Prostate gland (tissue), 2 donors: ENCODE data around the gene YPEL3. TPM values are rescaled to one million over a fixed set of nuclear protein-coding genes. Genes with fewer than 3 reads are reported as not detected.

Experiments used
- DNase-seq: peaks from one replicate; pipeline ENCODE4 v3.0.0-alpha.2; 2019; ENCODE audit warnings: low spot score
- H3K27ac ChIP-seq, 2 donors: fragments of 200-600 bp; sonication (generic); 2 replicates each; pipeline ENCODE4 v1.5.1; 2017 to 2019
- H3K27me3 ChIP-seq: fragments of 200-600 bp; sonication (generic); replicated peaks from 2 replicates; pipeline ENCODE4 v1.5.1; 2019; ENCODE audit not compliant: insufficient read depth
- H3K36me3 ChIP-seq, 2 donors: fragments of 200-600 bp; sonication (generic); 1 replicate in 1 of 2; 2 replicates in 1 of 2; pipeline versions ENCODE4 v1.5.1 to v1.8.1; 2017 to 2019
- H3K4me1 ChIP-seq: fragments of 200-600 bp; sonication (generic); replicated peaks from 2 replicates; pipeline ENCODE4 v1.5.1; 2019
- H3K4me3 ChIP-seq, 2 donors: fragments of 200-600 bp; sonication (generic); 2 replicates each; pipeline ENCODE4 v1.5.1; 2017 to 2019
- H3K9me3 ChIP-seq: fragments of 200-600 bp; sonication (generic); 2 replicates; pipeline ENCODE4 v1.5.1; 2017
- POLR2A ChIP-seq: fragments of 450-650 bp; IDR thresholded peaks from one replicate; pipeline ENCODE4 v1.6.1; 2016; ENCODE audit warnings: antibody characterized with exemption, mild to moderate bottlenecking
- POLR2AphosphoS5 ChIP-seq: sonication (generic); formaldehyde crosslinking; IDR thresholded peaks from one replicate; pipeline ENCODE4 v1.6.1; 2017; ENCODE audit warnings: antibody characterized with exemption
- WGBS: methylation state at CpG from one replicate; pipeline ENCODE4 v1.1.5; 2018; 5-methylcytosine and 5-hydroxymethylcytosine counted together
- intact Hi-C: fragments of 100-400 bp; cut with DNase I; formaldehyde crosslinking; loops from one replicate; pipeline ENCODE4 v1.14.2; 2022
- total RNA-seq, 2 donors: library from RNA; depleted of rRNA; stranded (reverse); fragments of >200 nt; gene quantifications; one replicate each; pipeline ENCODE4 v1.1.0, GENCODE V29; 2016
- TF ChIP-seq, protein P1 (sequence below), 4 experiments: fragments of 200-600 bp in 2 of 4; fragments of 450-650 bp in 2 of 4; sonication (generic) in 2 of 4; IDR thresholded peaks; 1 replicate in 3 of 4; 2 replicates in 1 of 4; pipeline ENCODE4 v1.5.1; 2016 to 2019; ENCODE audit warnings: antibody characterized with exemption in 4 of 4, mild to moderate bottlenecking in 2 of 4, moderate library complexity in 2 of 4

Gene YPEL3
- total RNA-seq, 2 donors from 2014 or later, result 150 to 164 TPM

DNA sequence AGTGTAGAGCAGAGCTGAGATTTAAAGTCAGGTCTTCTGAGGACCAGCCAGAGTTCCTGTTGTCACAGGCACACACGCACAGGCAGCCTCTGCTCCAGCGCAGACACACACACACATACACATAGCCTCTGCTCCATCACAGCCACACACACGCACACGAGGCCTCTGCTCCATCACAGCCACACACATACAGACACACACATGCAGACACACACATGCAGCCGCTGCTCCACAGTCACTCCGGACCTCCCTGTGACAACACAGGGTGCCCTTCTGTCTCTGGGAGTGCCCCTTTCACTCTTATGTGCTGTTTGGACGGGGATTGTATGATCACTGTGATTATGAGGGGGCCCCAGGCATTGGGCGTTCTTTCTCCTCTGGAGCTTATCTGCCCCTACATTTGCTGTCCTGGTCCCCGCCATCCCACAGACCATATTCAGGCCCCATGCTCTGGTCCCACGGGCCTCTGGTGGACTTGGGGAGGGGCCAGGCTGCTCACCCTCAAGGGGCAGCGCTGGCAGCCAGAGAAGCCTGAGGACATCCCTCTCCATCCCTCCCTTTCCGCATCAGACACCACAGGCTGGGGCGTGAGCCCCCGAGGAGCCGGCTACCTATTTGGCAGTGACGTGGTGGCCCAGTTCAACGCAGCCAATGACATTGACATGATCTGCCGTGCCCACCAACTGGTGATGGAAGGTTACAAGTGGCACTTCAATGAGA is 11.8 kb downstream of the YPEL3 start:
- no peak for DNase-seq
- Histone ChIP-seq H3K27me3 (no peaks in the 10 kb centered on the region), H3K9me3 (no peaks in the 10 kb centered on the region), H3K27ac (no peak overlapping the region), H3K4me1 (no peaks in the 10 kb centered on the region), H3K4me3 (no peak overlapping the region), H3K36me3 (peaks cover 0 to 34% of the 10 kb centered on the region in 2 donors)
- TF ChIP-seq, protein P1, sequence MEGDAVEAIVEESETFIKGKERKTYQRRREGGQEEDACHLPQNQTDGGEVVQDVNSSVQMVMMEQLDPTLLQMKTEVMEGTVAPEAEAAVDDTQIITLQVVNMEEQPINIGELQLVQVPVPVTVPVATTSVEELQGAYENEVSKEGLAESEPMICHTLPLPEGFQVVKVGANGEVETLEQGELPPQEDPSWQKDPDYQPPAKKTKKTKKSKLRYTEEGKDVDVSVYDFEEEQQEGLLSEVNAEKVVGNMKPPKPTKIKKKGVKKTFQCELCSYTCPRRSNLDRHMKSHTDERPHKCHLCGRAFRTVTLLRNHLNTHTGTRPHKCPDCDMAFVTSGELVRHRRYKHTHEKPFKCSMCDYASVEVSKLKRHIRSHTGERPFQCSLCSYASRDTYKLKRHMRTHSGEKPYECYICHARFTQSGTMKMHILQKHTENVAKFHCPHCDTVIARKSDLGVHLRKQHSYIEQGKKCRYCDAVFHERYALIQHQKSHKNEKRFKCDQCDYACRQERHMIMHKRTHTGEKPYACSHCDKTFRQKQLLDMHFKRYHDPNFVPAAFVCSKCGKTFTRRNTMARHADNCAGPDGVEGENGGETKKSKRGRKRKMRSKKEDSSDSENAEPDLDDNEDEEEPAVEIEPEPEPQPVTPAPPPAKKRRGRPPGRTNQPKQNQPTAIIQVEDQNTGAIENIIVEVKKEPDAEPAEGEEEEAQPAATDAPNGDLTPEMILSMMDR (IDR thresholded peaks at IDR 0.05), result no peak
- no peak for TF ChIP-seq POLR2A
- TF ChIP-seq POLR2AphosphoS5, result no peak
- intact Hi-C loops, result no loop called here
- WGBS, result 84% methylated on average over 15 of the region's 18 CpGs

DNA sequence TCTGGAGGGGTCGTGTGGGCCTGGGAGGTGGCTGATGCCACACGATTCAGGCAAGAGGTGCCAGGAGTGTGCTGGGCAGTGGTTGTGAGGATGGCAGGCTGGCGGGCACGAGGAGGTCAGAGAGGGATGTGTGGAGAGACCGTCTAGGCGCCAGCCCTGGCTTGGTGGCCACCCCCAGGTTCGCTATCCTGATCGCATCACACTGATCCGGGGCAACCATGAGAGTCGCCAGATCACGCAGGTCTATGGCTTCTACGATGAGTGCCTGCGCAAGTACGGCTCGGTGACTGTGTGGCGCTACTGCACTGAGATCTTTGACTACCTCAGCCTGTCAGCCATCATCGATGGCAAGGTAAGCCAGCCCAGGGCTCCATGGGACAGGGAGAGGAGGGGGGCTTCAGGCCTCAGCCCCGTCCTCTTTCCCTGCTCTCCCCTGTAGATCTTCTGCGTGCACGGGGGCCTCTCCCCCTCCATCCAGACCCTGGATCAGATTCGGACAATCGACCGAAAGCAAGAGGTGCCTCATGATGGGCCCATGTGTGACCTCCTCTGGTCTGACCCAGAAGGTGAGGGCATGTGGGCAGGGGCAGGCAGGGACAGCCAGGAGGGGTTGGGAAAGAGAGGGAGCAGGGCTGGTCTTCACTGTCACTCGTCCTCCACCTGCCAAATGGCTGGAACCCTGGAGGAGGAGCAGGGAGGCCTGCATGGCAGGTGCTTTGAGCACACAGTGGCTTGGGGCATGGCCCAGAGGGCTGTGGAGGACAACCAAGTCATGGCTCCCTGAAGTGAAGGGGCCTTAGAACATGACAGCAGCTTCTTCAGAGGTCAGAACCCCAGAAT is 12.6 kb downstream of the YPEL3 start:
- TF ChIP-seq POLR2AphosphoS5 (no peak), POLR2A (no peak)
- TF ChIP-seq, protein P1 (IDR thresholded peaks at IDR 0.05), result no peak
- H3K27me3 ChIP-seq, result no peaks in the 10 kb centered on the region
- H3K4me3 ChIP-seq, result no peak overlapping the region
- peaks cover 0 to 34% of the 10 kb centered on the region in 2 donors for H3K36me3 ChIP-seq
- H3K4me1 ChIP-seq, result no peaks in the 10 kb centered on the region
- intact Hi-C loops, result no loop called here
- no peak overlapping the region for H3K27ac ChIP-seq
- WGBS, result 89% methylated on average over 24 of the region's 24 CpGs
- no peaks in the 10 kb centered on the region for H3K9me3 ChIP-seq
- DNase-seq, result no peak

DNA sequence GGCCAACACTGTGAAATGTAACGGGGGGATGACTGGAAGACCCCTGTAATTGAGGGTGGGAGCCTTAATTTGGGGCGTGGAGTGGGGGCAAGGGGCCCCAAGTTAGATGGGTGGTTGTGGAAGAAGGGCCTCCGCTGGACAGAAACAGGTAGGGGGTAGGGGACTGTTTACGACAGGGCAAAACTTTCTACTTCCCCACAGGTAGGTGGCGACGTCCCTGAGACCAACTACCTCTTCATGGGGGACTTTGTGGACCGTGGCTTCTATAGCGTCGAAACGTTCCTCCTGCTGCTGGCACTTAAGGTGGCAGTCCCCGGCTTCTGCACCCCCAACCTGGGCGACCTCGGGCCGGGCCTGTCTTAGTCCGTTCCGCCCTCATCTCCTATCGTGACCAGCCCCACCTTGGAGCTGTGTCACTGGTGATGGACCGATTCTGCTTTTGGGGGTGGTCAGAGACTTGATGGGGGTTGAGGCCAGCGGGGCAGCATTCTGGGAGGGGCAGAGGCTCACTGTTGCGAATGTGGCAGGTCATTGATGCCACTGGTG is 13.4 kb downstream of the YPEL3 start:
- H3K4me3 ChIP-seq, result no peak overlapping the region
- H3K4me1 ChIP-seq, result no peaks in the 10 kb centered on the region
- H3K27ac ChIP-seq, result no peak overlapping the region
- H3K9me3 ChIP-seq, result no peaks in the 10 kb centered on the region
- TF ChIP-seq, protein P1 (IDR thresholded peaks at IDR 0.05), result no peak
- TF ChIP-seq POLR2A (no peak), POLR2AphosphoS5 (no peak)
- WGBS, result 86% methylated on average over 20 of the region's 20 CpGs
- intact Hi-C loops, result no loop called here
- peaks cover 0 to 34% of the 10 kb centered on the region in 2 donors for H3K36me3 ChIP-seq
- DNase-seq, result no peak
- H3K27me3 ChIP-seq, result no peaks in the 10 kb centered on the region

DNA sequence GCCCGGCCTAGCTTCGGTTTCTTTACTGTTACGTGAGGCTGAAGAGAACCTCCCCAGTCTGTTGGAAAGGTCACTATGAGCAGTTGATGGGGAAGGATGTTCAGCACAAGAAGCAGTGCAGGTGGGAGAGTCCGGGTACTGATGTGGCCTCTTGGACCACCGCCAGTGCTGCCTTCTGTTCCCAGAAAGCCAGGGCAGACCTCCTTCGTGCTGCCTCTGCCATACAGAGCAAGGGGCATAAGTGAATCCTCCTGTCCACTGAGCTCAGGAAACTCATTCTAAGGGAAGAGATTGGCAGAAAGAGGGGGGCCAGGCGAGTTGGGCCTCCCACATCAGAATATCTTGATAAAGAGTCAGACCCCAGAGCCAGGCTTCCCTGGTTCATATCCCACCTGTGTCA is 16.5 kb downstream of the YPEL3 start:
- WGBS, result 87% methylated on average over 7 of the region's 7 CpGs
- H3K27me3 ChIP-seq, result no peaks in the 10 kb centered on the region
- DNase-seq, result no peak
- intact Hi-C loops, result no loop called here
- TF ChIP-seq POLR2AphosphoS5 (no peak), POLR2A (no peak)
- TF ChIP-seq, protein P1 (IDR thresholded peaks at IDR 0.05), result no peak
- H3K27ac ChIP-seq, result no peak overlapping the region
- no peaks in the 10 kb centered on the region for H3K9me3 ChIP-seq
- peaks cover 11% of the 10 kb centered on the region for H3K4me1 ChIP-seq
- H3K4me3 ChIP-seq, result no peak overlapping the region
- peaks cover 0 to 30% of the 10 kb centered on the region in 2 donors for H3K36me3 ChIP-seq
